NCI-H526 treated with DMSO at 0.1 percent for 48 hours (cell line): ENCODE data around the gene DOLK.
"Not testable (repeated sequence)": the region's sequence is repeated elsewhere in the genome, so short reads cannot be mapped to it uniquely, and the experiment has no call there.

Experiments used
- DNase-seq: peaks from one replicate; lab custom pipeline; 2025; lab: John Stamatoyannopoulos, UW

The DOLK gene

DNA sequence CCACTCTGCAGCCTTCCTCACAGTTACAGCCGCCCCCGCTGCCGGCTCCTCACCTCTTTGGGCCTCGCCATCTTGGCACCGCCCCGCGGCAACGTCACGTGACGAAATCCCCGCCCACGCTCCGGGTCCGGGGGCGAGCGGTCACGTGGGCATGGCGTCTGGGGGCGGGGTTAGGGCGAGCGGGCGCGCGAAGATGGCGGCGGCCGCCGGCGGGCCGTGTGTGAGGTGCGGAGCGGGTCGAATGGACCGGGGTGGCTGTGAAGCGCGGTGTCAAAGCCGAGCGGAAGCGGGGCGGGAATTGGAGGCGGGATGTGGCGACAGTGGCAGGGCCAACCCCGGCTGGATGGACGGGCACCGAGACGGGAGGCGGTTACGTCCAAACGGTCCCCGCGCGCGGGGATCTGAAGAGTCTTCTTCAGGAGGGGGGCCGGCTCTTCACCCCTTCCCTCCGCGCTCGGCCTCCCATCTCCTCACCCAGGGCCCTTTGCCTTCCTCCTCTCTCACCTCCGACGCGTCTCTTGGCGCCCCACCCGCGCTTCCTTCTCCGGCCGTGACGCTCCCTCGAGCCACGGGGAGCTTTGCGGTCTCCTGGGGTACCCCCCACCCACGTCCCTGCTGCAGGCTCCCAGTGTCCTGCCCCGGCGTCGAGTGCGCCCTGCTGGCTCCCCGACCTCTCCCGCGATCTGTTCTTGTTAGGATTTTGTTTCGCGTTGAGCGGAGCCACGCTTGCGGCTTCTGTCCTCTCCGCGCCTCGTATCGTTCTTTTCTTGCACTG is at the start of gene DOLK, which contains the start of gene NUP188:
Gene DOLK, minus strand, starts transcription at position 77 of the 775 bp plus-strand sequence. CDS start 300 bp downstream, outside the sequence.
Gene NUP188, plus strand, starts transcription at position 173 of the 775 bp plus-strand sequence. Its CDS starts 21 bp downstream, at position 194.
- peak; percentile 65 for DNase-seq

DNA sequence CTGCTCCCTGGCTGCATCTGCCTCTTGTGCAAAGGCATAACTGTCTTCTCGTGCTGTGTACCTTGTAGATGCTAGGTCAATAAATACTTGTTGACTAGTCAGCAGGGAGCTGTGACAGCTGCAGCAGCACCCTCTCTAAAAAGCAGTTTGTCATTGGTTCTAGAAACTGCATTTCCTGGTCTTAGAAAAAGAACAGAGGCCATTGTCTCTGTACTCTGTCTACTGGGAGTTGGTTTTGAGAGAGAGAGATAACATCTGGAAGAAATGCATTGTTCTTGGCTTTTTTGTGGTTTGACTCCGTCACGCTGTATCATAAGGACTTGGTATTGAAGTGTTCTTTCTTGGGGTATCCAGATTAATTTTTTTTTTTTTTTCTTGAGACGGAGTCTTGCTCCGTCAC is 48.4 kb upstream of the DOLK start:
- no peak for DNase-seq

DNA sequence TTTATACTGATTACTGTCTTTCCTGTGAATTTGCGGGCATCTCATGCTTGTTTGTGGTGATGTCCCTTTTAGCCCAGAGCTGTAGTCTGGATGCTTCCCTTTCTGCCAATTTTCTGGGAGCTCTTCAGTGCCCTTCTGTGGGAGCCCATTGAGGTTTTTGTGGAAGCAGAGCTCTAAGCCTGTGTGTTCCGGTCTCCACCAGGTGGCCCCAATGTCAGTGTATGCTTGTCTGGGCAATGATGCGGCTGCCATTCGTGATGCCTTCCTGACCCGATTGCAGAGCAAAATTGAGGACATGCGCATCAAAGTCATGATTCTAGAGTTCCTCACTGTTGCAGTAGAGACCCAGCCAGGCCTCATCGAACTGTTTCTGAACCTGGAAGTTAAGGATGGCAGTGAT is 45.6 kb upstream of the DOLK start:
- DNase-seq = no peak

DNA sequence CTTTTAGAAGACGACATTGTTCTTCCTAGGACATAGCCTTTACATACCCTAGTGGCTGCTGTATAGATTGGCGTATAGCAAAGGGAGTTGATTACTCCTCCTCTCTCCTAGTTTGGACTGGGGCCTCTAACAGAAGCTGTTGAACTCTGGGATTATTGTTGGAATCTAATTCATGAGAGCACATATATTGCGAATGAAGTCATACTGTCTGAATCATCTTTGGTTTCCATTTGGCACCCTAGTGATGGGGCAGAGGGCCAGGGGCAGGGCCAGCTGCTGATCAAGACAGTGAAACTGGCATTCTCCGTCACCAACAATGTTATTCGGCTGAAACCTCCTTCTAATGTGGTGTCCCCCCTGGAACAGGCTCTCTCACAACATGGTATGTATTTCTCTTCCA is 40.4 kb upstream of the DOLK start:
- no peak for DNase-seq

DNA sequence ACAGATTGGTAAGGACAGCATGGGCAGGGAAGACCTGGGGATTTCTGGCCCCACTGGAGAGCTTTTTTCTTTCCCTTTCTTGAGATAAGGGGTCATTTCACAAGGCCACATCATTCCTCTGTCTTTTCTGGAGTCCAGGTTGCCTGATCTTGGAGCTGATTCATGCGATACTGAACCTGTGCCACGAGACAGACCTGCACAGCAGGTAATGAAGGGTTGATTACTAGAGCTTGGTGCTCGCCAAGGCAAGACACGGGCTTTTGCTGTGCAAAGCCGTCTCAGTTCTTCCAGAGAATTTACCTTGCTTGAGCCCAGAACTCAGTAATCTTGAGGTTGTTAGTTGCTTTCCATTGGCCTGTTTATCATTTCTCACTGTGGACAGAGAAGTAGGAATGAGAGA is 39.3 kb upstream of the DOLK start:
- DNase-seq = no peak

DNA sequence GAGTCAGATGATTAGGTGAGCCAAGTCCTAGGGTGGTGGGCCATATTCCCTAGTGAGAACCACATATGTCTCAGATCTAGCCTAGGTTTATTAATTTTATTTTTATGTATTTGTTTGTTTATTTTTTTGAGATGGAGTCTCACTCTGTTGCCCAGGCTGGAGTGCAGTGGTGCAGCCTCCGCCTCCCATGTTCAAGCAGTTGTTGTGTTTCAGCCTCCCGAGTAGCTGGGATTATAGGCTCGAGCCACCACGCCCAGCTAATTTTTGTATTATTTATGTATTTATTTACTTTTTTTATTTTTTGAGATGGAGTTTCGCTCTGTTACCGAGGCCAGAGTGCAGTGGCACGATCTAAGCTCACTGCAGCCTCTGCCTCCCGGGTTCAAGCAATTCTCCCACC is 36.1 kb upstream of the DOLK start:
- no peak for DNase-seq

DNA sequence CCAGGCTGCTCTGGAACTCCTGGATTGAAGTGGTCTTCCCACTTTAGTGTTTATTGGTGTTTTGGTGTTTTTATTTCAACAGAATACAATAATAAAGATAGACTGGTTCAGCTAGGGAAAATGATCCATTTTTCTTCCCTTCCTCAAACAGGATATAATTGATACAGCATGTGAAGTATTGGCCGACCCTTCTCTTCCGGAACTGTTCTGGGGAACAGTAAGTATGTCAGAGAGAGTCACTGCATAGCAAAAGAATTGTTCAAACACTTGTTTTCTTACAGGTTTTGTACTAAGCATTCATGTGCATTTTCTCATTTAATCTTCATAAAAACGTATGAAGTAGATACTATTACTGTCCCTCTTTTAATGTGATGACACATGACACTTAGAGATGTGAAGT is 31.7 kb upstream of the DOLK start:
- no peak for DNase-seq

DNA sequence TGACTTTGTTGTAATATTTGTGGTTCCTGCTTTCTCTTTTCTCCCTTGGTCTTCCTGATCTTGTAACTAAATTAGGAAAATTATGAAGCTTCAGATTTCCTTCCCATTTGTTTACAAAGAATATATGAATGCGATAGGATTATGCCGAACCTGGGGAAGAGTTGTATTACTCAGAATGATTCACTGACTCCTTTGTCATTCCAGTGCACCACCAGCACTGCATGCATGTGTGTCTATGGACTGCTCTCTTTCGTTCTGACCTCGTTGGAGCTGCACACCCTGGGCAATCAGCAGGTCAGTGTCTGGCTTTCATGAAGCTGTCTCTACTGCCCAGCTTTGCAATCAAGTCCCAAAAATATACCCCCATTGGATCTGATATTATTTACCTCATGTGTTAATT is 25.6 kb upstream of the DOLK start:
- no peak for DNase-seq

DNA sequence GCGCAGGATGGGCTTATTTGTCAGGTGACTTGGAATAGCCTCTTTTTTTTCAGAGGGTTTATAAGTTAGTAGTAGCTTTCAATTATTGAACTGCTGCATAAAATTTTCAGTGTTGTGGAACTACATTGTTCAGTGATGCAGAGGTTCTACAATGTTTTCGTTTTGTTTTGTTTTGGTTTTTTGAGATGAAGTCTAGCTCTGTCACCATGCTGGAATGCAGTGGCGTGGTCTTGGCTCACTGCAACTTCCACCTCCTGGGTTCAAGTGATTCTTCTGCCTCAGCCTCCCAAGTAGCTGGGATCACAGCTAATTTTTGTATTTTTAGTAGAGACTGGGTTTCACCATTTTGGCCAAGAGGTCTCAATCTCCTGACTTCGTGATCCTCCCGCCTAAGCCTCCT is 22.1 kb upstream of the DOLK start:
- DNase-seq = no peak

DNA sequence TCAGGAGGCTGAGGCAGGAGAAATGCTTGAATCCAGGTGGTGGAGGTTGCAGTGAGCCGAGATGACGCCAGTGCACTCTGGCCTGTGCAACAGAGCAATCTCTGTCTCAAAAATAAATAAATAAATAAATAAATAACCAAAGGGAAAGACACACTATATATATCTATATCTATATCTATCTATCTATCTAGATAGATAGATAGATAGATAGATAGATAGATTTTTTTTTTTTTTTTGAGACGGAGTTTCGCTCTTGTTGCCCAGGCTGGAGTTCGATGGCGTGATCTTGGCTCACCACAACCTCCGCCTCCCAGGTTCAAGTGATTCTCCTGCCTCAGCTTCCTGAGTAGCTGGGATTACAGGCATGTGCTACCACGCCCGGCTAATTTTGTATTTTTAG is 14.0 kb upstream of the DOLK start:
- not testable (repeated sequence) for DNase-seq

DNA sequence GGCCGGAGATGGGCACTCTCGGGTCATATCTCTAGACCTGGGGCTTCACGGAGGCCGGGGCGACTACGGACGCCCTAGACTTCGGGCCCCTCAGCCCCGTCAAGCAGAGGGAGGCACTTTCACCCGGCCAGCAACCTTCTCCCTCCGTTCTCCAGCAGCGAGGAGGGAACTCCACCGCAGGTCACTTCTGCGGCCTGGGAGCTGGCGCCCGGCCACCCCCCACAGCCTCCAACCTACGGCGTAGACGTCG is 201 bp downstream of the DOLK start:
- no peak for DNase-seq

DNA sequence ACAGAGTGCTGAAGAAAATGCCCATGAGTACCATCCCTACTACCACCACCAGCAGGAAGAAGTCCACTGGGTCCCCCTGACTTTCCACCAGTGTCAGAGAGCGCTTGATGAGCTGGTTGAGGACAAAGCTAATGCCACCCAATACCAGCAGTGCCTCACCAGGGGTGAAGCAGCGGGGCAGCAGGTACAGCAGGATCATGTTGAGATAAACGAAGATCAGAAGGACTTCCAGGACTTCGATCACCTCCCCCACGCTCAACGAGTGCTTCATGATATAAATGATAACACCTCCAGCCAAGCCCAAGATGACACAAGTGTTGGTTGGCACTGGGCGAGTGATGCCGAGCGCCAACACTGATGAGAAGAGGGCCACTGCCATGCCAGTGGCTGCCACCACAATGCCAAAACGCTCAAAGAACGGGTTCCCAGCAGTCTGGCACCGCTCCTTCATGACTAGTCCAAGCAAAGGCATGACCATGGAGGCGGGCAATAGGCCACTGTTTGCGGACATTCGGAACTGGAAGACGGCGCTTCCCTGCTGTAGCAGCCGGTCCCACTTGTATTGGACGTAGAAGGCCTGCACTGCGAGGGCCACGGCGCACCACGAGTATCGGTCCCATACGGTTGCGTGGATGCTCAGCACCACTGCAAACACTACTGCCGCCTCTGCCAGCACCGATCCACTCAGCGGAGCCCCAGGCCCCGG is 679 bp downstream of the DOLK start:
- no peak for DNase-seq

DNA sequence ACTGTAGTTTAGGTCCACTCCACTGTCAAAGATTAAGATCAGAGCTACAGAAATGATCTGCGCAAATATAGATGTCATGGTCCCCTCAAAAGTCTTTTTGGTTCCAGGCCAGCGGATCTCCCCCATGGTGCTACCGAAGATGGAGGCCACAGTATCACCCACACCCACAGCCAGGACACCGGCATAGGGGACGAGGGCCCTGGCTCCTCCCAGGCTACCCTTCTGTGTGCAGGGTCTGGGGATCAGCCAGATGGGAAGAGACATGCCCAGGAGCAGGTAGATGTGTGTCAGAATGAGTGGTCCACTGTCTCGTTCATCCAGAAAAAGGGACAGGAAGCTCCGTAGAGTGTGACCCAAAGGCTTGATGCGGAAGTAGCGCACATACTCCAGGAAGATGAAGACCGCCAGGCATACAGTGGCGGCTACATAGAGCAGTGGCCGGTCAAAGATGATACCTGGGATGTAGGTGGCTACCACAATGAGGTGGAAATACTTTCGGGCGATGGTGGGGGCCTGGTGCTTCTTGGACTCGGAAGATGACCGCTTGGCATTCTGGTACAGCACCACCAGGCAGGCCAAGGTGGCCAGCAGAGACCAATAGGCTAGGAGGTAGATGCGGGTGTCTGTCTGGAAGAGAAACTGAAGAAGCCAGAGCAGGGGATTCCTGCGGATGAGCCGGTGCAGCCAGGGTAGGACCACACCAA is 1.5 kb downstream of the DOLK start:
- no peak for DNase-seq

DNA sequence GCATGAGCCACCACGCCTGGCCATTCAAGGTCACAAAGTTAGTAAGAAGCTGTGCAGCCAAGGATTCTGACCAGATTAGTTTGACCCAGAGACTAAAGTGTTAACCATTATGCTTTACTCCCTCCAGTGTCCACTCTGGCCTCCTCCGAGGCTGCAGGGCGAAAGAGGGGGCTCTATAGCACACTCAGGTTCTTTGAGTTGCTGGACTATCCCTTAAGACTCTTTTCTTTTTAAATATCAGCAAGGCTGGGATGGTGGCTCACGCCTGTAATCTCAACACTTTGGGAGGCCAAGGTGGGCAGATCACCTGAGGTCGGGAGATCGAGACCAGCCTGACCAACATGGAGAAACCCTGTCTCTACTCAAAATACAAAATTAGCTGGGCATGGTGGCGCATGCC is 2.4 kb downstream of the DOLK start:
- DNase-seq = not testable (repeated sequence)

DNA sequence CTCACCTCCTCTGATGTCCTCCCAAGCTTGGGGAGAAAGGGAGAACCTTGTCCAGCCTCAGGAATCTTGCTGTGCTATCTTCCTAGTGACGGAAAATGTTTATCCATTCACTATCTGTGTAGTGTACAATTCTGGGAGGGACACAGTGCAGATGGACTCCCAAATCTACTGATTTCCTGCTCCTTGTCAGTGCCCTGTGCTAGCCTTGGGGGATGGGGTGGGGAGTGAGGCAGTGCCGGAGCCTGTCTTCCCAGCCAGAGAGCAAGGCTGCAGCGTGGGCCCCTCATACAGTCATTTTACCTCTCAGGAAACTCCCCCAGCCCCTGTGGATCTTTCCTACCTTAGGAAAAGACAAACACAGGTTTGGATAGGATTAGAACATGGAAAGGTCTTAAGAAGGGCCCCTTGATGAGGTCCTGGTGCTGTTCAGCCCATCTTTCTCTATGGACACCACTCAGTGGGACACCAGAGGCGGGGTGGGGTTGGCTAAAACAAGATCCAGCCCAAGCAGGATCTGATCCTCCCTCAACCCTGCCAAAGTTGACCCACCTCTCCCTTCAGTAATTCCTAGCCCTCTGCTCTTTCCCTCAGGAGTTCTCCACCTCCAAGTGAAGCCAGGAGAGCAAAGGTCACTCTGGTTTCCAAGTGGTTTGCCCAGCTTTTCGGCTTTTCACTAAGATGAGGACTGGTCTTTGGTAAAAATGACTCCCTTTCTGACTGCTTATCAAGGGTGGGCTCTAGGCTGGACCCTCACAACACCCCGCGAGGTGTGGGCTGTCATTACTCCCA is 3.4 kb downstream of the DOLK start:
- DNase-seq = no peak

DNA sequence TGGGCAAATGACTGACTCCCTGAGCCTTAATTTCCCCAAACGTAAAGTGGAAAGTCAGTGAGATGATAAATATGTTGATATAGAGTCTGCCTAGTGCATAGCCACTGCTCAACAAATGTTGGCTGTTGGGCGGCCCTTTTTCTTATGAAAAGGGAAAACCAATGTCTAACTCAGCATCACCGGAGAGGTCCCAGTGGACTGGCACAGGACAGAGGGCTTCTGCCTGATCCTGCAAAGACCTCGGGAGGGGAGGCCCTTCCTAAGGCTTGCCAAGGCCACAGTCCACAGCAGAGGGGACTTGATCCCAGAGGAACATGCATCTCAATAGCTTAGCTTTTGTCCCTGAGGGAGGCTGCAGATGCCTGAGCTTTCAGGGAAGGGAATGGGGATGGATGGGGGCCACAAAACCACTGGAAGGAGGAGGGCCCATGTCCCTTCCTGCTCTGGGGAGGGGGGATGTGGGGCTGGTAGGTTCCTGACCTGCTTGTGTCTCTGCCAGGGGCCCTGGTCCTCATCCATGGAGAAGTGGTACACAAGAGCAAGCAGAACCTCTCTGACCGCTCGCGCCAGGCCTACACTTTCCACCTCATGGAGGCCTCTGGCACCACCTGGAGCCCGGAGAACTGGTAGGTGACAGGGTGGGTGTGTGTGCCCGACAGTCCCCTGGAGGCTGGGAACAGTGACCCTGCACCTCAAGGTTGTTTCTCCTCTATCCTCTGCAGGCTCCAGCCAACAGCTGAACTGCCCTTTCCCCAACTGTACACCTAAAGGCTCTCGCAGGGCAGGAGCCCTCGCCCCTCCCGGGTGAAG is 6.3 kb downstream of the DOLK start:
- DNase-seq = no peak

DNA sequence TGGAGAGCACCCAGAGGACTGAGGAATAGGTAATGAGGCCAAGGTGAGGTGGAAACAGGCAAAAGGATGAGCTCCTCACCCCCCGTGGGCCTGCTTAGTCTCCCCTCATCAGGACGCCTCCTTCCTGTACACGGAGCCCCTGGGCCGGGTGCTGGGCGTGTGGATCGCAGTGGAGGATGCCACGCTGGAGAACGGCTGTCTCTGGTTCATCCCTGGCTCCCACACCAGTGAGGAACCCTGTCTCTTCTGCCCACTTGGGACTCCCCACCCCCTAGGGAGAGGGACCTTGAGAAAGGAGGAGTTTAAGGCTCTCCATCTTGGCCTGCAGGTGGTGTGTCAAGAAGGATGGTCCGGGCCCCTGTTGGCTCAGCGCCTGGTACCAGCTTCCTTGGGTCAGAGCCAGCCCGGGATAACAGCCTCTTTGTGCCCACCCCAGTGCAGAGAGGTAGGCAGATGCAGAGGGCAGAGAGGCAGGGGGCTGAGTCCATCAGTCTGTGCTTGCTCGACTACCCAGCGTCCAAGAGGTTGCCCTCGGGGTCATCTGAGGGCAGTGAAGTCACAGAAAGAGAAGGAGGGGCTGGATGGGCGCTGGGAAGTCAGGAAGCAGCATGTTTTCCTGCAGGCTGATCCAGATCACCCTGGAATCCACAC is 7.0 kb downstream of the DOLK start:
- DNase-seq = no peak

DNA sequence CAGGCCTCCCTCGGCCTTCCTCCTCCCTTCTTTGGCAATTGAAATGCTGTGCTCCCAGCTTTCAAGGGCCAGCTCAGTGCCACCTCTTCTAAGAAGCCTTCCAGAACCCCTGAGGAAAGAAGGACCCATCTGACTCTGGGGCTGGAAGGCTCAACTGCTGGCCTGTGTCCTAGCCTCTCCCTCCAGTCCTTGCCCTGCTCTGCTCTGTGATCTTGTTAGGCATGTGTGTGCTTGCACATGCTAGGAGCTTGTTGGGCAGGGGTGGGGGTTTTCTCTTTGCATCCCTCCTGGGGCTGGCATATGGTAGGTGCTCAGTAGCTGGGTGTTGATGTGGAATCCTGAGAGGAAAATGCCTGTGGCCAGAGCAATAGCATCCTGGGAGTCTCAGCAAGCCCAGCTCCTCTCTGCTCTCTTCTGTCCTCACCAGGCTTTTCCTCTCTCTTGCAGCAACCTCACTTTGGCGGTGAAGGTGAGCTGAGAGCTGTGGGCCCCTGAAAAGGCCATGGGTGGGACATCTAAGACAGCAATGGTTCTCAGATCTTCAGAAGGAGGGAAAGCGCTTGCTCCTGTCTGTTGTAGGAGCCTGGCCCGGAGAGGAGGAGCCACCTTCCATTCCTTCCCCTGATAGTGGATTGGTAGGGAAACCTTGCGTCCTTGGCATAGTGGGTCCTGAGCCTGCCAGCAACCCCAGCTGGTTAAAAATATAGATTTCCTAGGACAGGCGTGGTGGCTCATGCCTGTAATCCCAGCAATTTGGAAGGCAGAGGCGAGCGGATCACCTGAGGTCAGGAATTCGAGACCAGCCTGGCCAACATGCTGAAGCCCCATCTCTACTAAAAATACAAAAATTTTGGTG is 9.9 kb downstream of the DOLK start:
- DNase-seq = no peak

DNA sequence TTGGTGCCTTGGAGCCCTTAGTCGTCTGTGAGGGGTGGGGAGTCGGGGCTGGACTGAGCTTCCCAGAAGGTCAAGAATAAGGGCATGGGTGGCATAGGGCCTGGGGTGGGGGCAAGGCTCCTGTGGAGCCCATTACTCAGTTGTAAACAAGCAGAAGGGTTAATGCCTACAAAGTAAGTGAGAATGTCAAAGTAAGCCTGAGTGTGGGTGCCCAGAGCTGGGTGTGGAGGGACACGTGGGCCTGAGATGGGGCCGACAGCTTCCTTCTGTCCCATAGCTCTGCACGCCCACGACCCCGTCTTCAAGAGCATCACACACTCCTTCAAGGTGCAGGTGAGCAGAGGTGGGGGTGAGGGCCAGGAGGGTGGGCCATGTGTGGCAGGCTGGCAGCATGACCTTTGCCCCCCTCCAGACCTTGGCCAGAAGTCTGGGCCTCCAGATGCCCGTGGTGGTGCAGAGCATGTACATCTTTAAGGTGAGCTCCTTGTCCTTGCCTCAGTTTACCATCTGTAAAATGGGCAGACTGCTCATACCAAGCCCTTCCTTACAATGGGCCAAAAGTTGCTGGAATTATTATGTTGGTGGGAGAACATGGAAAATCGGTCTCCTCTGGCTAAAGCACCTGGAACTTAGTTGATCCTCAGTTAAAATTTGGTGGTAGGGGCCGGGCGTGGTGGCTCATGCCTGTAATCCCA is 11.1 kb downstream of the DOLK start:
- no peak for DNase-seq
